Measurements from ENCODE around the gene ARMC8.

GRCh38 chr3:138297059-138297607, 110.0 kb downstream of the ARMC8 start:
- TF ChIP-seq CREB5 (CRISPR knock-in tag; IDR thresholded peaks at IDR 0.05; ENCODE audit: low read depth) (no peak), ZNF565 (CRISPR knock-in tag; conservative IDR thresholded peaks at IDR 0.05; ENCODE audit: low read depth) (no peak), ZFP3 (CRISPR knock-in tag; IDR thresholded peaks at IDR 0.05) (no peak), ISL1 (CRISPR knock-in tag; IDR thresholded peaks at IDR 0.05) (no peak), ZNF8 (CRISPR knock-in tag; IDR thresholded peaks at IDR 0.05) (no peak), TOX (CRISPR knock-in tag; IDR thresholded peaks at IDR 0.05; ENCODE audit: borderline replicate concordance) (no peak), ZNF70 (CRISPR knock-in tag; IDR thresholded peaks at IDR 0.05) (no peak), ZC3H10 (CRISPR knock-in tag; IDR thresholded peaks at IDR 0.05) (no peak)
